Ramos (cell line): ENCODE results near the gene SEMA4D.
"Not testable (repeated sequence)": the region's sequence is repeated elsewhere in the genome, so short reads cannot be mapped to it uniquely, and the experiment has no call there.

Experiments used
- in situ Hi-C: fragments of 300-500 bp; cut with MboI; formaldehyde crosslinking; loops from one replicate; pipeline ENCODE4 v1.14.3; 2022; ENCODE audit warnings: low sequenced_read_pairs; ENCODE audit not compliant: unreplicated experiment

Gene SEMA4D

DNA sequence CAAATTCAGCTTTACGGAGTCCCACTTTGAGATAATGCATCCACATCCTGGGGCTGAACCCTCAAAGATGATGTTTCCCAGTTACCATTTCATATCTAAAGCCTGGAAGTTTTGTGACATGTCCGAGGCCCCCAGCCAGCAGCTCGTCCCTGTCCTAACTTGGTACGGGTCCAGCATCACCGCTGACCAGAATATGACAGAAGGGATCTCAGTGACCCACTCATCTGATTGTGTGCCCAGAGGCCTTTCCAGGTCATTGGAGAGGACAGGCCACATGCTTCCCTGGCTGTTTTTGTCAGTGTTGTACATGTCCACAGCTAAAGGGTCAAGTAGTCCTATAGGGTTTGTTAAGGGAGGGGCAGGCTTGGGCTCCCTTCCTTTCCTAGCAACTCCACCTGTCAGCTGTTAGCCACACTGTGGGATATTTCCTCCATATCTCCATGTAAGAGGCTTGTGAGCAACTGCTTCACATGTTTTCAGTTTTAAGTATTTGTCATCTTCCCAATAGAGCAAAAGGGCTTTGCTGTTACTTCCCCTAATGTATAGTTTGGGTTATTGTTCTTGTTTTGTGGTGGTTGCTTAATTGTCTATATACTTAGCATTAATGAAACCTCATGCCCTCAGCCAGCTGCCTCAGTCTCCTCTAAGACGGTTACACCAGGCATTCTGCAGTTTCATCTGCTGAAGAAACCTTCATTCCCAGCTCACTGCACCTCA lies 146.2 kb downstream of the SEMA4D start:
- in situ Hi-C loops, result no loop called here

DNA sequence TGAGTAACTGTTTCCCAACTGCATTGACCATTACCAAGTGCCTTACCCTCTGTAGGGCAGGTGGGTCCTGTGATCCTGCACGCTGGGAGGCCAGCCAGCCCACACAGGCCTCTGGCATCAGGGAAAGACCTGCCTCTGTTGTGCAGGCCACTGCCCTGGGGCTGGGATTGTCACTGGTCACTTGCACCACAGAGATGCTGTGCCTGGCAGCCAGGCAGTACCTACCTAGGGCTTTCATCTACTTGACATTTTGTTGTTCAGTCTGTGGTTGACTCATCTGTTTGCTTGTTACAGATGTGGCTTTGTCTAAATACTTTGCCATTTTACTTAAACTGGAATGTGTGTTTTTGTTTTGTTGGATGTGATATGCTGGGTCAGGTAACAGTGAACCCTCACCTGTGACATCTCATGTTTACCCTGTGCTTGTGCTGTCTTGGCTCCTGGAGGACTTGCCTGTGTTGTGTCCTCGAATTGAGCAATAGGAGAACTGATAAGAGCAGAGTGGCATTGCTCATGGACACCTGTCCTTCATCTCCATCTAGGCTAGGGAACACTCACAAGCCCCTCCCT lies 146.8 kb downstream of the SEMA4D start:
- in situ Hi-C loops, result no loop called here

DNA sequence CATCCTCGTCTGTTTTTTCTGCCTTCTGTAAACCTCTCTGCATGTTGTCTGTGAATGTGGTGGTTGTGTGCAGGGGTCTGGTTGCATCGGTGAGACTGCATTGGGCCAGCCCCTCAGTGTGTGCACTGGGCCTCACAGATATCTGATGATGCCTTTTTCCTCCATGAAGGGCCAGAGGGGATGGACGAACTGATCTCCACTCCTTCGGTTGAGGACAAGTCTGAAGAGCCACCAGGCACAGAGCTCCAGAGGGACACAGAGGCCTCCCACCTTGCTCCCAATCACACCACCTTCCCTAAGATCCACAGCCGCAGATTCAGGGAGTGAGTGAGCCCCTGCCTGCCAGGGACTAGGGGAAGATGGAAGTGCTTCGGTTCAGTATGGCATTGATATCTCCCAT lies 148.3 kb downstream of the SEMA4D start:
- in situ Hi-C loops, result no loop called here

DNA sequence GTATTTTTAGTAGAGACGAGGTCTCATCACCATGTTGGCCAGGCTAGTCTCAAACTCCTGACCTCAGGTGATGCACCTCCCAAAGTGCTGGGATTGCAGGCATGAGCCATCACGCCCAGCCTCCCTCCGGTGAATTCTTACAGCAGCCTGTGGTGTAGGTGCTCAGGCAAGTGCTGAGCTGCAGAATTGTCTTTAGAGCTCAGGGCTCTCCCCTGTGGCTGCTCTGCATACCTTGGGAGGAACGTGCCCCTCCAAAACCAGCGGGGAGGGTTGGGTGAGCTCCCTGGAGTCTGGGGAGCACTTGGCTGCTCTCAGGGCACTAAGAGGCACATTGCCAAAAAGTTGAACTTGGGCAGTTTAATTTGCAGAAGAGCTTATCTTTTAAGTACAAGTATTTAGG lies 150.3 kb downstream of the SEMA4D start:
- in situ Hi-C loops, result no loop called here

DNA sequence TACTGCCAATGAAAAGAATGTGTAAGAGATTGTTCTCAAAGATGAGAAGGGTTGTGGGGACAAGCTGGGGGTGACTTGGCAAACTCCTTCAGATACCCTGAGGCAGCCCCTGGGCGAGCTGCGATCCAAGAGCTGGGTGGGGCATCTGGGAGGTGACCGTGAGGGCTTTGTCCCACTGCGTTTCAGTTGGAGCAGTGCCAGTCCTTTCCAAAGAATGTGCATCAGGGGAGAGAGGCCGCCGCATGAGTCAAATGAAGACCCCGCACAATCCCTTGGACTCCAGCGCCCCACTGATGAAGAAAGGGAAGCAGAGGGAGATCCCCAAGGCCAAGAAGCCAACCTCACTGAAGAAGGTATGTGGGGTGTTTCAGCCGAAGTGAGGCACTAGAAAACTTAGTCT lies 151.2 kb downstream of the SEMA4D start:
- in situ Hi-C loops, result no loop called here

DNA sequence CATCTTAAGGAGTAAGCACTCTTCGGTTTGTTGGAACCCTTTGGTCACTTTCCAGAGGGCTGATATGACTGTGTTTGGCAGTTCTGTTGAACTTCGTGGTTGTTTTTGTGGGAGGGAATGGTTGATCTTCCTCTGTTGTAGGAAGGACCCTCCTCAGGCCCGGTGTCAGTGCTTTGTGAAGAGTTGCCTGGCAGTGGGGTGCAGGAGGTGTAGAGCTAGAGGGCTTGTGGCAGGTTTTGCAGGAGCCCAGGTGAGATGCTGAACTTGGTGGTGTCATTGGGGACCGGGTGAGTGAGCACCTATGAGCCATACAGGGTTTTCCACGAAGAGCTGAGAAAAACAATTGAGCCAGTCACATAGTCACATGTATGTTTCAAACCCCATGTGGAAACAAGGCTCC lies 152.4 kb downstream of the SEMA4D start:
- in situ Hi-C loops, result no loop called here

DNA sequence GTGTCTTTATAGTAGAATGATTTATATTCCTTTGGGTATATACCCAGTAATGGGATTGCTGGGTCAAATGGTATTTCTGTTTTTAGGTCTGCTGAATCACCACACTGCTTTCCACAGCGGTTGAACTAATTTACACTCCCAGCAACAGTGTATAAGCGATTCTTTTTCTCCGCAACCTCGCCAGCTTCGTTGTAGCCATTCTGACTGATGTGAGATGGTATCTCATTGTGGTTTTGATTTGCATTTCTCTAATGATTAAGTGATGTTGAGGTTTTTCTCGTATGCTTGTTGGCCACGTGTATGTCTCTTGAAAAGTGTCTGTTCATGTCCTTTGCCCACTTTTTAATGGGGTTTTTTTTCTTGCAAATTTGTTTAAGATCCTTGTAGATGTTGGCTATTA lies 154.1 kb downstream of the SEMA4D start:
- in situ Hi-C loops, result not testable (repeated sequence)

DNA sequence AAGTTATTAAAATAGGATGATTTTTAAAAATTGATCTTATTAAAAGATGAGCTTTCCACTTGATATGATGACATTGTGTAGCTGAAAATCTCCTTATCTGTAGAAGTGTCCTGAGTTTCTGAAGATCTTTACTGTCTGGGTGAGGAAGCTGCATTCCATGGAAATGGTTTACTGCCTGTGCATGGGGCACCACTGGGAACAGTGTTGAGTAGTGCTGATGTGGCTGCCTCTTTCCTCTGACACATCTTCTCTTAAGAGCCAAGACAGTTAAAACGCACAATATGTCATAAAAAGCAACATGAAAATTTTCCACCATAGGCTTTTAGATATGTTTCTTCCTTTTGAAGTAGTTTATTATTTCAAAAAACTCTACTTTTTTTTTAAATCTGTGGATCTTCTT lies 155.0 kb downstream of the SEMA4D start:
- in situ Hi-C loops, result no loop called here

DNA sequence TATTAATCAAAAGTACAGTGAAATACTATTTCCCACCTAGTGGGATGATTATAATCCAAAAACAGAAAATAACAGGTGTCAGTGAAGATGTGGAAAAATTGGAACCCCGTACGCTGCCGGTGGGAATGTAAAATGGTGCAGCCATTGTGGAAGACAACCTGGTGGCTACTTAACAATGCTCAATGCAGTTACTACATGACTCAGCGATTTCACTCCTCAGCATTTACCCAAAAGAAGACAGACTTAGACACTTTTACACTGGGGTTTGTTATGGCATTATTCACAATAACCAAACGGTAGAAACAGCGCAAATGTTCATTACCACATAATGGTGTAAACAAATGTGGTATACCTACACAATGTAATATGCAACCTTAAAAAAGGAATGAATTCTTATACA lies 155.7 kb downstream of the SEMA4D start:
- in situ Hi-C loops, result no loop called here

DNA sequence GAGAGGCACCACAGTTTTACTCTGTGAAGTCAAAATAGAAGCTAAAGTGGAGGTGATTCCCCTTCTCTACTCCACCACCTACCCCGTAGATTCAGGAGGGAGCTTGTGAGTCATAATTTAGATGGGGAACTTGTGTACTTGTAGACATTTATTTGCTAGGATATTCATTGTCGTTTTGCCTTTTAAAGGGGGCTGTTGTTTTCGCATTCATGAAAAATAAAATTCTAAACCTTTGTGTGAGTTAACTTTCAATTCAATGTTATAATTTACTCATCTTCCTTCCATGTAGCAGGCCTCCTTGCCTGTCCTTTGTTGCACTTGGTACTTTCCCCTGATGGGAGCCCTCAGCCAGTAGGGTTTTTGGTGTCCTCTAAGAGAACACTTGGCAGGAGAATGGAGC lies 157.6 kb downstream of the SEMA4D start:
- in situ Hi-C loops, result no loop called here

DNA sequence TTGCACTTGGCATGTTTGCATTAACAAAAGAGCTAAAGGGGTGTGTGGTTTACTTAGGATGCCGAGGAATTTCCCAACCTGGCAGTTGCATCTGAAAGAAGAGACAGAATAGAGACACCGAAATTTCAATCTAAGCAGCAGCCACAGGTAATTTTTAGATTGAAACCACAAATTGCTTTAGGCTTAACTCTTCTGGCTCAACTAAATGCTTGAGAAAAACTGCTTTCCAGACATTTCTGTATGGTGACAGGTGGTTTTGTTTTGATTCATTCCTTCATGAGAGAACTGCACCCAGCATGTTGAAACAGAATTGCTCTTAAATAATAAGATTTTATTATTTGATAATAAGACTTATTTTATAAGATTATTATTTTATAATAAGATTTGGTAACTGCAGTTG lies 158.1 kb downstream of the SEMA4D start:
- in situ Hi-C loops, result no loop called here

DNA sequence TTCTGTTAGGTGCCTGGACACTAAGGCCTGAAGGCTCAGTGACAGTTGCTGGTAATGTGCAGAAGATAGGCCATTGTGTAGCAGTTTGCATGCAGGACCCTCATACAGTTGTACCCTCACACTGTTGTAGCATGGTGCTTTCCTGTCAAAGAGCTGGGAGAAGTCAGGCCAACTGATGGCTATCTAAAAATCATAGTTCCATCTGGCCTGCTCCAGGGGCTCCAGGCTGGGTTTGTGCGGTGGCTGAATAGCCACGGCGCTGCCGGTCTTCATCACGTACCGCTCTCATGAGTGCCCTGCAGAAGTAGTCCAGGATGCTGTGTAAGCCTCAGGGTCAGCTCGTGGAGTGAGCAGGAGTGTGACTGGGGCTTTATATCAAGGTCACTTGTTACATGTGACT lies 167.4 kb downstream of the SEMA4D start:
- in situ Hi-C loops, result no loop called here

DNA sequence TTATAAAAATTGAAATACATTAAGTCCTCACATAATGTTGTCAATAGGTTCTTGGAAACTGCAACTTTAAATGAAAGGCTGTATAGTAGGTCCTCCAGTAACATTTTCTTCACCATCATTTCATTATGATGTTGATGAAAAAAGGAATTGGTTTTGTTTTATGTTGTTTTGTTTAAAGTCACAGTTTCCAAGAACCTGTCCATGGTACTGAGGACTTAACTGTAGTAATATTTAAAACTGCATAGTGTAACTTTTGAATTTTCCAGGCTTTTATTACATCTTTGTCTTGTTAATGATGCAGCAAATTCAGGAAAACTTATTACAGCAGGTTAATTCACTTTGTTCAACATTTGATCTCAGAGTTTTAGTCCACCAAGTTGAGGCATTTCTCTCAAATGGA lies 168.0 kb downstream of the SEMA4D start:
- in situ Hi-C loops, result no loop called here

DNA sequence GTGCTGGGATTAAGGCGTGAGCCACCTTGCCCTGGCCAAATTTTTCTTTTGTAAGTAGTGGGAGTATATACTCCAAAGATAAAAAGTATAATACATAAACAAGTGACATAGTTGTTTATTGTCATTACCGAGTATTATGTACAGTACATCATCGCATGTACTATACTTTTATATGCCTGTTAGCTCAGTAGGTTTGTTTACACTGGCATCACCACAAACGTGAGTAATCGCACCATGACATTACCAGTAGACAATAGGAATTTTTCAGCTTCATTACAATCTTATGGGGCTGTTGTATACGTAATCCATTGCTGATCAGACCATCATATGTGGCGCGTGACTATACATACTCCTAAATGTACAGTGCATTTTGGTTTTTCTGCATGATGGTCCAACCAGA lies 169.8 kb downstream of the SEMA4D start:
- in situ Hi-C loops, result no loop called here

DNA sequence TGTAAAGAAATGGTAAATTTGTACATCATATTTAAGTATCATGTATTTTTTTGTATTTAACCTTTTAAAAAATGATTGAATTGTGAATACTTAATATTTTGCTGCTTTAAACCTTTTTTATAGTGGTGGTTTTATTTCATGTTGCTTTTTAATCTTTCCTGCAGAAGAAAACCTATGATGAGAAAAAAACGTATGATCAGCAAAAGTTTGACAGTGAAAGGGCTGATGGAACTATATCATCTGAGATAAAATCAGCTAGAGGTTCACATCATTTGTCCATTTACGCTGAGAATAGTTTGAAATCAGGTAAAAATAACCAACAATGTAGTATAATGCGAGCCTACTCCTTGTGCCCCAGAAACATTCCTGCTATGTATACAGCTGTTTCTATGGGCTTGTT lies 172.2 kb downstream of the SEMA4D start:
- in situ Hi-C loops, result no loop called here

DNA sequence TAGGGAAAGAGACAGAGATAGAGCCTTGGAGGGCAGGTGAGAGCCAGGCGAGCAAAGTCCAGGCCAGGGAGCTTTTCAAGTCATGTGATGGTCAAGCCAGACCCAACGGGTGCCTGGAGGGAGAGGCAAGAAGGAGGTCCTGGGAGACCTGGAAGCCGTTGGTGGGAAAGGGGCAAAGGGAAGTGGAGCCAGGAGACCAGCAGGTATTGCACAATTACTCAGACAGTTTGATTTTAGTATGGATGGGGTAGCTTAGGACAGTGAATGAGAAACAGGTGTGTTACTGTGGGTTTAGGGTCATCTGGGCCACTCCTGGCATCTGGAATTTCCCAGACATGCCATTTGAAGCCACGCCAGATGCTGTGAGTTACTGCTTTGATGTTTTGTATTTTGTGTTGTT lies 174.5 kb downstream of the SEMA4D start:
- in situ Hi-C loops, result loop anchor here (25.0 kb wide), 1 partner anchor 1489 kb away; the partner anchor contains the start of gene SYK

DNA sequence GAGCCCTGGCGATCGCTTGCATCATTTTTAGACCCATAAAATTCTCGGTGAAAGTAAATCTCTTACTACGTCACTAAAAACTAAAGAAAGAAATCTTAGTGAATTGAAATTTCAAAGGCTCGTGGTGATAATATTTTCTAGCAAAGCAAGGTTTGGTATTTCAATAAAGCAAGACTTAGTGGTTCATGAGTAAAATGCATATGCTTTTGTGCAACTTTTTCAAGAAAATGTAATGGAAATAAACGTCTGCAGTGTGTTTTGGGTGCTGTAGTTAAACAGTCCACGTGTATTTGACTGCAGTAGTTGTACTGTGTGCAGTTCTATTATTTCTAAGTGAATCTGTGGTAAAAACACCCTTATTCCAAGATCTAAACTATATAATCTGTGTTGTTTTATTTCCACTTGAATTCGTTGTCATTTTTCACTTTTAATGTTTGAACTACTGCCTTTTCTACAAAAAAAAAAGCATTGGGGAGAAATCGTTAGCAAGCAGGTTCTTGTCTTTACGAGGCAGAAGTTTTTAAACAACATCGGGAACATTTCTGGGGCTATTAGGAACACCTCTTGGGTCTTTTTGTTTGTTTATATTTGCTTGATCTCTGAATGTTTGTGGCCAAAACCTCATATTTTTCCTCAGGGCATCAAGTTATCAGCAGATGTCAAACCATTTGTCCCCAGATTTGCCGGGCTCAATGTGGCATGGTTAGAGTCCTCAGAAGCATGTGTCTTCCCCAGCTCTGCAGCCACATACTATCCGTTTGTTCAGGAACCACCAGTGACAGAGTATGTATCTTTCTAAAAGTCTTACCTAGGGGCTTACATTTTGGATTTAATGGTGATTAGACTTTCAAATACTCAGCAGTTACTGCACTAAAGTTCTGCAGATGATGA lies 178.7 kb downstream of the SEMA4D start:
- in situ Hi-C loops, result loop anchor here (10.0 to 25.0 kb wide), 2 partner anchors 106 to 1493 kb away; partner anchors contain the start of gene SYK

DNA sequence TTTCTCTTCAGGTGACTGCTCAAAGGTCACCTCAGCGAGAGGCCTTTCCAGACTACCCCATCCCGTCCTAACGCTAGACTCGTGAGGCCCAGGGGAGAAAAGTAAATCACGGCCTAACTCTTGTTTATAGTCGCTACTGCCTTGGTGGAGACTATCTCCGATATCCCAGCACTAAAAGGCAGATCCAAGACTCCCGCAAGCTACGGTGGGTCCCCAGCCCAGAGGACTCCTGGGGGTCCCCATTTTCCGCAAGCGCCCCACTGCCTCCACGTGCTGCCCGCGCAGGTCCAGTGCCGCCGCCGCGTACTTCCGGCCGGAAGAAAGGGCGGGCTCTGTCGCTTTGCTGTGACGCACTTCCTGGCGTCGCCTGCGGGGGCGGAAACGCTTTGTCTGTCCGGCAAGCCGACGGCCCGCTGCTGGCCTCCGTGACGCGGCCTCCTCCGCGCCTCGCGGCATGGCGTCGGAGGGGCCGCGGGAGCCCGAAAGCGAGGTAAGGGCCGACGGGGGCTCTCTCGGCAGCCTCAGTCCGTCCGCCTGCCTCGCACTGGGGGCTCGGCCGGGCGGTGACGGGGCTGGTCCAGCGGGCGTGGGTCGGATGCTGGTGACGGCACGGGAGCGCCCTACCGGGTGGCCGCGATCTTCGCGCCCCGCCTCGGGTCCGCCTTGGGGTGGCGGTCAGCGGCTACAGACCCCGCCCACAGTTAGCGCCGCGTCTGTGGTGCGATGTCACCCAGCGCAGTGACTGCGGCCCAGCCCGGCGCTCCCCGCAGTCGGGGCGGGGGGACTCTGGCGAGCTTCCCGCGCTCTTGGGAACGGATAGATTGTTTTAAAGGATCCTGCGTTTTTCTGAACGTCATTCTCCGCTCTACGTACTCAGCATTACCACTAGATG lies 179.5 kb downstream of the SEMA4D start, which contains the start of gene SECISBP2:
SECISBP2 (plus strand) TSS at position 378 of the 892 bp plus-strand sequence; CDS start at position 455, 77 bp downstream.
- in situ Hi-C loops, result loop anchor here (10.0 to 25.0 kb wide), 2 partner anchors 106 to 1494 kb away; partner anchors contain the start of gene SYK

DNA sequence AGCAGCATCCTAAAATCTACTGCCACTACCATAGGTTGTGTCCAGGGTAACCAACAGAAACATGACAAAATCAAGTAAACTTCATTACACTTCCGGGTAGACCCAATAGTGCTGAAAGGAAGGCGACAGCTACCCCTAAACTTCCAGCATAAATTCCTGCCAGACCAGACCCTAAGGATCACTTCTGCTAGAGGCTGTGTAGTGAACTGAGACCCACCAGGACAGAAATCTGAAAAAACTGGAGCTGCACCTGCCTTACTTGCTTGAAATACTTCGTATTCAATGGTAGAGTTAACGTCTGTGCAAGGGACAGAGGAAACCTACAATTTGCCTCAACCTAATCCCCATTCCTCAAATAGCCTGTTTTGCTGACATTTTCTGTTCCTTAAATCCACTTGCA lies 180.6 kb downstream of the SEMA4D start:
- in situ Hi-C loops, result loop anchor here (10.0 to 25.0 kb wide), 2 partner anchors 108 to 1495 kb away; partner anchors contain the start of gene SYK

DNA sequence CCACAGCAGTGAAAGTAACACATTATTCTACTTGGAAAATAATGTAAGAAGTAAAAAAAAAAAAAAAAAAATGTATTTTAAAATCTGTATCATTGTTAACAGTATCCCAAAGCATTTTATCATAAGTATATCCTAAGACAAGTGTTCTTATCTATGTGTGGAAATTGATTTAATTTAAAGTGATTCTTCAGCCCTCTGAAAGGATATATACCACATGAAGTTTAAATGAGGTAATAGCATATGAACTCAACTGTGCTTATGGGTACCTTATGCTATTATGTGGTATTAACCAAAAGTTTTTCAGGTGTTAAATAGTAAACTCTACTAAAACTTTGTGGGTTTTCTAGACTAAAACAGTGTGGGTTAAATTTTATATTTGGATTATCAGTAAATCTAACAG lies 182.4 kb downstream of the SEMA4D start:
- in situ Hi-C loops, result loop anchor here (10.0 to 25.0 kb wide), 2 partner anchors 109 to 1497 kb away; partner anchors contain the start of gene SYK
